Right lobe of liver (tissue), 6 donors: ENCODE results near the gene MBD3L5. TPM values are rescaled to one million over a fixed set of nuclear protein-coding genes. Genes with fewer than 3 reads are reported as not detected.
"Not testable (repeated sequence)": the region's sequence is repeated elsewhere in the genome, so short reads cannot be mapped to it uniquely, and the experiment has no call there.

ENCODE experiments used
- ATAC-seq, 4 donors: fragments of 200-7000 bp; cut with Tn5 transposase; one replicate each; pipeline ENCODE4 v1.9.1; 2020; ENCODE audit warnings: mild to moderate bottlenecking in 4 of 4, moderate library complexity in 4 of 4
- DNase-seq, 3 donors: peaks; one replicate each; pipeline ENCODE4 v3.0.0-alpha.2; 2020
- H3K27ac ChIP-seq, 3 donors: fragments of 200-600 bp; one replicate each; pipeline ENCODE4 v1.8.0; 2022
- H3K27me3 ChIP-seq, 2 donors: fragments of 200-600 bp; one replicate each; pipeline ENCODE4 v1.8.0; 2022
- H3K36me3 ChIP-seq, 4 donors: fragments of 200-600 bp; sonication (generic) in 1 of 4; one replicate each; pipeline versions ENCODE4 v1.5.1 to v1.8.0; 2017 to 2022; ENCODE audit warnings: control low read depth in 1 of 4
- H3K4me1 ChIP-seq, 4 donors: fragments of 200-600 bp; sonication (generic) in 1 of 4; one replicate each; pipeline versions ENCODE4 v1.5.1 to v1.8.0; 2017 to 2022; ENCODE audit warnings: control low read depth in 1 of 4
- H3K4me3 ChIP-seq, 3 donors: fragments of 200-600 bp; one replicate each; pipeline ENCODE4 v1.8.0; 2022
- H3K9me3 ChIP-seq, 4 donors: fragments of 200-600 bp; sonication (generic) in 1 of 4; one replicate each; pipeline versions ENCODE4 v1.5.1 to v1.8.0; 2017 to 2022; ENCODE audit warnings: control low read depth in 1 of 4
- POLR2A ChIP-seq: fragments of 450-650 bp; IDR thresholded peaks from one replicate; pipeline ENCODE4 v1.6.1; 2017; ENCODE audit warnings: antibody characterized with exemption, mild to moderate bottlenecking
- WGBS: methylation state at CpG from one replicate; pipeline ENCODE4 v1.1.6; 2018; ENCODE audit warnings: low coverage, low lambda C conversion rate; ENCODE audit not compliant: insufficient coverage; ENCODE audit errors: missing lambda C conversion rate; 5-methylcytosine and 5-hydroxymethylcytosine counted together
- intact Hi-C, 2 donors: fragments of 100-400 bp; cut with DNase I; formaldehyde crosslinking; loops; one replicate each; pipeline versions ENCODE4 v1.11.2 to v1.14.1; 2022
- total RNA-seq, 6 experiments: library from RNA; depleted of rRNA in 2 of 6; stranded (reverse); fragments of >200 nt in 2 of 6; fragmentation: NEBNext Ultra II Directional in 3 of 6; extraction: Animal tissue kit (Norgen Biotek cat#: 25700) in 3 of 6; gene quantifications; one replicate each; pipeline versions ENCODE4 v1.1.0 to v1.2.4, GENCODE V29; 2016 to 2023
- TF ChIP-seq, protein P1 (sequence below), 4 donors: fragments of 200-600 bp in 3 of 4; fragments of 450-650 bp in 1 of 4; IDR thresholded peaks; one replicate each; pipeline versions ENCODE4 v1.5.1 to v1.8.0; 2016 to 2022; ENCODE audit warnings: antibody characterized with exemption in 4 of 4, mild to moderate bottlenecking in 2 of 4
- donor health status: DM: no; HTN: yes; CAD: no.
- donor health status: DM: no; HTN: no; CAD: no.
- donor health status: DM: no; HTN: no; CAD: no.
- donor health status: DM: no; HTN: yes; CAD: no.
- donor health status: DM: no; HTN: yes; CAD: no.

The MBD3L5 gene
- total RNA-seq, 6 experiments from 2014 or later: not detected

DNA sequence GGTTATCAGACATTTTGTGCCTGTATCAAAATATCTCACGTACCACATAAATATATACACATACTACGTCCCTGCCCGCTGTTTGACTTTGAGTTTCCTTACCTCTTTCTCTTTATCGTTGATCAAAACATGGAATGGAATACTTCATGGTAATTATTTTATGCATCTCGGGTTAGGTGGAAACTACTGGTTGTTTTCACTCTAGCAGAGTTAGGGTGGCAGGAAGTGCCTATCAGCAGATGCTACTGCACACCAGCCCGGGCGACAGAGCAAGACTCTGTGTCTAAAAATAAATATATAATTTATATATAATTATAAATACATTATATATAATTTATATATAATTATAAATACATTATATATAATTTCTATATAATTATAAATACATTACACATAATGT is 22.5 kb downstream of the MBD3L5 start:
- intact Hi-C loops, H3K27ac ChIP-seq, H3K9me3 ChIP-seq, H3K4me1 ChIP-seq, H3K36me3 ChIP-seq, ATAC-seq, H3K4me3 ChIP-seq, H3K27me3 ChIP-seq, DNase-seq: not testable (repeated sequence)
- WGBS: 83% methylated on average over 7 of the region's 7 CpGs

GRCh38 chr19:7054635-7055368 is 24.4 kb downstream of the MBD3L5 start:
- intact Hi-C loops, H3K4me3 ChIP-seq, H3K9me3 ChIP-seq, H3K27ac ChIP-seq, H3K27me3 ChIP-seq, ATAC-seq, DNase-seq, H3K4me1 ChIP-seq, H3K36me3 ChIP-seq: not testable (repeated sequence)
- WGBS: 94% methylated on average over 10 of the region's 14 CpGs

GRCh38 chr19:7055679-7056078 is 25.3 kb downstream of the MBD3L5 start:
- DNase-seq, H3K27ac ChIP-seq, ATAC-seq, H3K4me1 ChIP-seq, intact Hi-C loops, H3K9me3 ChIP-seq, H3K36me3 ChIP-seq, H3K27me3 ChIP-seq, H3K4me3 ChIP-seq: not testable (repeated sequence)
- 80% methylated on average over 10 of the region's 14 CpGs for WGBS

GRCh38 chr19:7056371-7056770 is 26.0 kb downstream of the MBD3L5 start:
- H3K27me3 ChIP-seq, intact Hi-C loops, H3K27ac ChIP-seq, H3K4me3 ChIP-seq, DNase-seq, H3K4me1 ChIP-seq, ATAC-seq, H3K9me3 ChIP-seq, H3K36me3 ChIP-seq: not testable (repeated sequence)
- 90% methylated on average over 2 of the region's 16 CpGs for WGBS

DNA sequence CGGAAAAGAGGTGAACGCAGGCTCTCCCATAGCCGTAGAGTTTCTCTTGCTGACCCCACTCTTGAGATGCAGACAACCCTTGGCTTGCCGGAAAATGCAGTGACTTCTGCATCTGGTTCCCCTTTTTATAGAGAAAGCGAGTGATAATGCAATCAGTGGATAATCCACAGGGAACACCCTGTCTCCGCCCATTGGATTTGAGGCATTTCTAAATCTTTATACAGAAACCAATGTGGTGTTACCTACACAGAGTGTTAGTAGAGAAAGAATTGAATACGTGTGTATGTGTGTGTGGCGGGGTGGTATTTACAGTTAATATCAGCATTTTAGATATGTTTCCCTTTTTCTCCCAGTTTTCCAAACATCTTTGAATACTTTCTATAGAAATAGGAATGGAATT is 28.2 kb downstream of the MBD3L5 start, which contains the start of gene MBD3L3:
MBD3L3 (minus strand) TSS at position 101 of the 400 bp plus-strand sequence; CDS start at position 30, 71 bp downstream.
- H3K36me3 ChIP-seq, ATAC-seq, H3K27me3 ChIP-seq, H3K4me3 ChIP-seq, H3K4me1 ChIP-seq, DNase-seq, intact Hi-C loops, H3K27ac ChIP-seq, H3K9me3 ChIP-seq: not testable (repeated sequence)
- no CpG with 5 or more reads among the region's 8 CpGs for WGBS

- ATAC-seq, H3K27ac ChIP-seq, intact Hi-C loops: not testable (repeated sequence)
Measured at GRCh38 chr19:7059977-7060376, 29.6 kb downstream of the MBD3L5 start.

GRCh38 chr19:7063339-7063738 is 33.0 kb downstream of the MBD3L5 start:
- no peaks in the 10 kb centered on the region for H3K4me1 ChIP-seq
- TF ChIP-seq, protein P1, sequence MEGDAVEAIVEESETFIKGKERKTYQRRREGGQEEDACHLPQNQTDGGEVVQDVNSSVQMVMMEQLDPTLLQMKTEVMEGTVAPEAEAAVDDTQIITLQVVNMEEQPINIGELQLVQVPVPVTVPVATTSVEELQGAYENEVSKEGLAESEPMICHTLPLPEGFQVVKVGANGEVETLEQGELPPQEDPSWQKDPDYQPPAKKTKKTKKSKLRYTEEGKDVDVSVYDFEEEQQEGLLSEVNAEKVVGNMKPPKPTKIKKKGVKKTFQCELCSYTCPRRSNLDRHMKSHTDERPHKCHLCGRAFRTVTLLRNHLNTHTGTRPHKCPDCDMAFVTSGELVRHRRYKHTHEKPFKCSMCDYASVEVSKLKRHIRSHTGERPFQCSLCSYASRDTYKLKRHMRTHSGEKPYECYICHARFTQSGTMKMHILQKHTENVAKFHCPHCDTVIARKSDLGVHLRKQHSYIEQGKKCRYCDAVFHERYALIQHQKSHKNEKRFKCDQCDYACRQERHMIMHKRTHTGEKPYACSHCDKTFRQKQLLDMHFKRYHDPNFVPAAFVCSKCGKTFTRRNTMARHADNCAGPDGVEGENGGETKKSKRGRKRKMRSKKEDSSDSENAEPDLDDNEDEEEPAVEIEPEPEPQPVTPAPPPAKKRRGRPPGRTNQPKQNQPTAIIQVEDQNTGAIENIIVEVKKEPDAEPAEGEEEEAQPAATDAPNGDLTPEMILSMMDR (IDR thresholded peaks at IDR 0.05): no peak
- TF ChIP-seq POLR2A: no peak
- ATAC-seq: no peak
- H3K4me3 ChIP-seq: no peak overlapping the region
- no peak for DNase-seq
- intact Hi-C loops: no loop called here
- H3K9me3 ChIP-seq: no peaks in the 10 kb centered on the region
- H3K27ac ChIP-seq: no peak overlapping the region
- H3K36me3 ChIP-seq: no peaks in the 10 kb centered on the region
- no peaks in the 10 kb centered on the region for H3K27me3 ChIP-seq
- 63% methylated on average over 4 of the region's 4 CpGs for WGBS

More at GRCh38 chr19:7059977-7060376, 29.6 kb downstream of the MBD3L5 start:
- not testable (repeated sequence) for H3K4me3 ChIP-seq, H3K36me3 ChIP-seq, H3K4me1 ChIP-seq, H3K27me3 ChIP-seq, DNase-seq, H3K9me3 ChIP-seq
- WGBS: 37% methylated on average over 2 of the region's 2 CpGs
